Prostate gland (tissue), 2 donors: ENCODE results near the gene SERTM2. TPM values are rescaled to one million over a fixed set of nuclear protein-coding genes. Genes with fewer than 3 reads are reported as not detected.

ENCODE experiments used
- DNase-seq: peaks from one replicate; pipeline ENCODE4 v3.0.0-alpha.2; 2019; ENCODE audit warnings: low spot score
- H3K27ac ChIP-seq, 2 donors: fragments of 200-600 bp; sonication (generic); 2 replicates each; pipeline ENCODE4 v1.5.1; 2017 to 2019
- H3K27me3 ChIP-seq: fragments of 200-600 bp; sonication (generic); replicated peaks from 2 replicates; pipeline ENCODE4 v1.5.1; 2019; ENCODE audit not compliant: insufficient read depth
- H3K36me3 ChIP-seq, 2 donors: fragments of 200-600 bp; sonication (generic); 1 replicate in 1 of 2; 2 replicates in 1 of 2; pipeline versions ENCODE4 v1.5.1 to v1.8.1; 2017 to 2019
- H3K4me1 ChIP-seq: fragments of 200-600 bp; sonication (generic); replicated peaks from 2 replicates; pipeline ENCODE4 v1.5.1; 2019
- H3K4me3 ChIP-seq, 2 donors: fragments of 200-600 bp; sonication (generic); 2 replicates each; pipeline ENCODE4 v1.5.1; 2017 to 2019
- H3K9me3 ChIP-seq: fragments of 200-600 bp; sonication (generic); 2 replicates; pipeline ENCODE4 v1.5.1; 2017
- POLR2A ChIP-seq: fragments of 450-650 bp; IDR thresholded peaks from one replicate; pipeline ENCODE4 v1.6.1; 2016; ENCODE audit warnings: antibody characterized with exemption, mild to moderate bottlenecking
- POLR2AphosphoS5 ChIP-seq: sonication (generic); formaldehyde crosslinking; IDR thresholded peaks from one replicate; pipeline ENCODE4 v1.6.1; 2017; ENCODE audit warnings: antibody characterized with exemption
- WGBS: methylation state at CpG from one replicate; pipeline ENCODE4 v1.1.5; 2018; 5-methylcytosine and 5-hydroxymethylcytosine counted together
- intact Hi-C: fragments of 100-400 bp; cut with DNase I; formaldehyde crosslinking; loops from one replicate; pipeline ENCODE4 v1.14.2; 2022
- total RNA-seq, 2 donors: library from RNA; depleted of rRNA; stranded (reverse); fragments of >200 nt; gene quantifications; one replicate each; pipeline ENCODE4 v1.1.0, GENCODE V29; 2016
- TF ChIP-seq, protein P1 (sequence below), 4 experiments: fragments of 200-600 bp in 2 of 4; fragments of 450-650 bp in 2 of 4; sonication (generic) in 2 of 4; IDR thresholded peaks; 1 replicate in 3 of 4; 2 replicates in 1 of 4; pipeline ENCODE4 v1.5.1; 2016 to 2019; ENCODE audit warnings: antibody characterized with exemption in 4 of 4, mild to moderate bottlenecking in 2 of 4, moderate library complexity in 2 of 4

The SERTM2 gene
- total RNA-seq, 2 donors from 2014 or later, result 0.05 to 10.7 TPM

DNA sequence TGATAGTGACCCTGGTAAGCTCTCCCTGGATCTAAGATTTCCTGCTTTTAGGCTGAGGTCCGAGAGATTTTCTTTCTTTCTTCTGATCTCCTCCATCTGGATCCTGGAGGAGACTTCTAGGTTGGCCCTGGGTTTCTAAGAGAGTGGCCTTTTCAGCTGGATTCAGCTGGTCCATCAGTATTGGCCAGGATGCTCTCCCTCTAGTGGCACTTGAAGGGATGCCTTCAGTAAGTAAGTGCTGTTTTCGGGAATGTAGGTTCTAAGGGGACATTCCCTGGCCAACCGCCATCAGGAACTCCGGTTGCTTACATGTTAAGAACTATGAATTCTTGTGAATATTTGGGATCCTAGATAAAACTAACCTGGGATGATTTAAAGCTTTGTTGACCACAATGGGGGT, 56.9 kb downstream of the SERTM2 start:
- TF ChIP-seq POLR2AphosphoS5 (no peak), POLR2A (no peak)
- TF ChIP-seq, protein P1, sequence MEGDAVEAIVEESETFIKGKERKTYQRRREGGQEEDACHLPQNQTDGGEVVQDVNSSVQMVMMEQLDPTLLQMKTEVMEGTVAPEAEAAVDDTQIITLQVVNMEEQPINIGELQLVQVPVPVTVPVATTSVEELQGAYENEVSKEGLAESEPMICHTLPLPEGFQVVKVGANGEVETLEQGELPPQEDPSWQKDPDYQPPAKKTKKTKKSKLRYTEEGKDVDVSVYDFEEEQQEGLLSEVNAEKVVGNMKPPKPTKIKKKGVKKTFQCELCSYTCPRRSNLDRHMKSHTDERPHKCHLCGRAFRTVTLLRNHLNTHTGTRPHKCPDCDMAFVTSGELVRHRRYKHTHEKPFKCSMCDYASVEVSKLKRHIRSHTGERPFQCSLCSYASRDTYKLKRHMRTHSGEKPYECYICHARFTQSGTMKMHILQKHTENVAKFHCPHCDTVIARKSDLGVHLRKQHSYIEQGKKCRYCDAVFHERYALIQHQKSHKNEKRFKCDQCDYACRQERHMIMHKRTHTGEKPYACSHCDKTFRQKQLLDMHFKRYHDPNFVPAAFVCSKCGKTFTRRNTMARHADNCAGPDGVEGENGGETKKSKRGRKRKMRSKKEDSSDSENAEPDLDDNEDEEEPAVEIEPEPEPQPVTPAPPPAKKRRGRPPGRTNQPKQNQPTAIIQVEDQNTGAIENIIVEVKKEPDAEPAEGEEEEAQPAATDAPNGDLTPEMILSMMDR (IDR thresholded peaks at IDR 0.05), result peak in 1 of 4 experiments; percentile 17
- DNase-seq, result no peak
- Histone ChIP-seq H3K27me3 (no peaks in the 10 kb centered on the region), H3K27ac (no peak overlapping the region), H3K36me3 (no peaks in the 10 kb centered on the region), H3K9me3 (no peaks in the 10 kb centered on the region), H3K4me3 (no peak overlapping the region), H3K4me1 (no peaks in the 10 kb centered on the region)
- intact Hi-C loops, result no loop called here
- WGBS, result 80% methylated on average over 4 of the region's 4 CpGs

DNA sequence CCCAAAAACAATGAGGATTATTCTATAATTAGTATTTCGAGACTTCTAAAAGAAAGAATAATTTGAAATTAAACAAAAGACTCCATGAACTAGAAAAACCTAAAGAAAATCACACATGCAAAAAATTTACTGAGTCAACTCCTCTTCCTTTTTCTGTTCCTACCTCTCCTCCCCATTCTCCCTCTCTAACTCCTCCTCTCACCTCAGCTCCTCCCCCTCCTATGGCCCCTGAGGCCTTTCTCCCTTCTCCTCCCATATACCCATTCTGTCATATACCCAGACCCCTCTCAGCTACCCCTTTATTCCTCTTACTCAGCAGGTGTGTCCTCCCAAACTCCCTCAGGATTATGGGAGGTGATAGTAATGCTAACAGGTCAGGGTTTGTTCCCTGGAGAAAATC, 57.4 kb downstream of the SERTM2 start:
- WGBS, result 87% methylated on average over 1 of the region's 1 CpG
- TF ChIP-seq, protein P1 (IDR thresholded peaks at IDR 0.05), result no peak
- TF ChIP-seq POLR2A (no peak), POLR2AphosphoS5 (no peak)
- DNase-seq, result no peak
- no peaks in the 10 kb centered on the region for H3K36me3 ChIP-seq
- H3K9me3 ChIP-seq, result no peaks in the 10 kb centered on the region
- no peaks in the 10 kb centered on the region for H3K4me1 ChIP-seq
- H3K27me3 ChIP-seq, result no peaks in the 10 kb centered on the region
- no peak overlapping the region for H3K4me3 ChIP-seq
- no peak overlapping the region for H3K27ac ChIP-seq
- intact Hi-C loops, result no loop called here

Other genes starting within 250 kb of the SERTM2 start
- gene CAPN6, start 241.2 kb upstream of the SERTM2 start, total RNA-seq, result 1 to 10 TPM in 1 of 2 donors, under 1 TPM in 1; 0.50 to 7.8 TPM
- gene DCX, start 99.5 kb upstream of the SERTM2 start, total RNA-seq, result under 1 TPM in 1 of 2 donors, not detected in 1; 0.17 TPM
- 100 to 1,000 TPM in 1 of 2 donors, 10 to 100 TPM in 1; 78.6 to 131 TPM for gene ALG13, start 169.5 kb downstream of the SERTM2 start, total RNA-seq